ENCODE data around the gene PTP4A2. TPM values are rescaled to one million over a fixed set of nuclear protein-coding genes. Genes with fewer than 3 reads are reported as not detected.

Gene PTP4A2
- total RNA-seq, 2 donors from 2014 or later: 240 to 332 TPM

DNA sequence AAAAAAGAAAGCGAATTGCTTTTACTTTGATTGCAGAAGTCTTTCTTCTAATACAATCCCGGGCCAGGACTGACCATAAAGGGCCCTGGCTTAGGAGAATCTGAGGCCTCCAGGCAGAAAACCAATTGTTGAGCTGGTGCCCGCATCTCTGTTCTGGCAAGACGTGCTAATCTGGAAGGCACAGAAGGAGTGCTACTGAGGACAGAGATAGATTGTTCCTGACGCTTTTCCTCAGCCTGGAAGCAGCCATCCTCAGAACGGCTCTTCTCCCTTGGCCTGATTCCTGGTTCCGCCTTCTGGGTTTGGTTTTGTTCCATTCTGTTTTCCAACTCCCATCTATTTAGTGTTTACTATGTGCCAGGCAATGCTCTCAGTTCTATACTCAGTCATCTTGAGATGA, 77.6 kb downstream of the PTP4A2 start:
- no peaks in the 10 kb centered on the region for H3K36me3 ChIP-seq
- intact Hi-C loops (cut with DNase I): no loop called here
- H3K4me3 ChIP-seq: no peak overlapping the region
- DNase-seq: no peak
- H3K27ac ChIP-seq: no peak overlapping the region
- H3K9me3 ChIP-seq: no peaks in the 10 kb centered on the region
- TF ChIP-seq, protein P1, sequence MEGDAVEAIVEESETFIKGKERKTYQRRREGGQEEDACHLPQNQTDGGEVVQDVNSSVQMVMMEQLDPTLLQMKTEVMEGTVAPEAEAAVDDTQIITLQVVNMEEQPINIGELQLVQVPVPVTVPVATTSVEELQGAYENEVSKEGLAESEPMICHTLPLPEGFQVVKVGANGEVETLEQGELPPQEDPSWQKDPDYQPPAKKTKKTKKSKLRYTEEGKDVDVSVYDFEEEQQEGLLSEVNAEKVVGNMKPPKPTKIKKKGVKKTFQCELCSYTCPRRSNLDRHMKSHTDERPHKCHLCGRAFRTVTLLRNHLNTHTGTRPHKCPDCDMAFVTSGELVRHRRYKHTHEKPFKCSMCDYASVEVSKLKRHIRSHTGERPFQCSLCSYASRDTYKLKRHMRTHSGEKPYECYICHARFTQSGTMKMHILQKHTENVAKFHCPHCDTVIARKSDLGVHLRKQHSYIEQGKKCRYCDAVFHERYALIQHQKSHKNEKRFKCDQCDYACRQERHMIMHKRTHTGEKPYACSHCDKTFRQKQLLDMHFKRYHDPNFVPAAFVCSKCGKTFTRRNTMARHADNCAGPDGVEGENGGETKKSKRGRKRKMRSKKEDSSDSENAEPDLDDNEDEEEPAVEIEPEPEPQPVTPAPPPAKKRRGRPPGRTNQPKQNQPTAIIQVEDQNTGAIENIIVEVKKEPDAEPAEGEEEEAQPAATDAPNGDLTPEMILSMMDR (IDR thresholded peaks at IDR 0.05): no peak
- H3K9ac ChIP-seq (ENCODE audit: low read depth in 2 of 2, low read length in 2 of 2): no peak overlapping the region
- peaks cover 5% of the 10 kb centered on the region for H3K4me1 ChIP-seq
- no peaks in the 10 kb centered on the region for H3K27me3 ChIP-seq

DNA sequence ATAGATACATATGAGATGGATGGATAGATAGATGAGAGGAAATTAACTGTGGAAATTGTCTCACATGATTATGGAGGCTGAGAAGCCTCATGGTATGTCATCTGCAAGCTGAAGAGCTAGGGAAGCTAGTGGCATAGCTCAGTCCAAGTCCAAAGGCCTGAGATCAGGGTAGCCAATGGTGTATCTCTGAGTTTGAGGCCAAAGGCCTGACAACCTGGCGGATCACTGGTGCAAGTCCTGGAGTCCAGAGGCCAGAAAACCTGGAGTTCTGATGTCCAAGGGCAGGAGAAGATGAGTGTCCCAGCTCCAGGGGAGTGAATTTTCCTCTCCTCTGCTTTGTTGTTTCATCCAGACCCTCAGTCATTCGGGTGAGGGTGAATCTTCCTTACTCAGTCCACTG, 78.4 kb downstream of the PTP4A2 start:
- Histone ChIP-seq H3K9me3 (no peaks in the 10 kb centered on the region), H3K36me3 (no peaks in the 10 kb centered on the region), H3K9ac (ENCODE audit: low read depth in 2 of 2, low read length in 2 of 2) (no peak overlapping the region), H3K27me3 (no peaks in the 10 kb centered on the region), H3K4me3 (no peak overlapping the region), H3K4me1 (peaks cover 5% of the 10 kb centered on the region), H3K27ac (no peak overlapping the region)
- intact Hi-C loops (cut with DNase I): no loop called here
- no peak for DNase-seq
- TF ChIP-seq, protein P1 (IDR thresholded peaks at IDR 0.05): no peak

DNA sequence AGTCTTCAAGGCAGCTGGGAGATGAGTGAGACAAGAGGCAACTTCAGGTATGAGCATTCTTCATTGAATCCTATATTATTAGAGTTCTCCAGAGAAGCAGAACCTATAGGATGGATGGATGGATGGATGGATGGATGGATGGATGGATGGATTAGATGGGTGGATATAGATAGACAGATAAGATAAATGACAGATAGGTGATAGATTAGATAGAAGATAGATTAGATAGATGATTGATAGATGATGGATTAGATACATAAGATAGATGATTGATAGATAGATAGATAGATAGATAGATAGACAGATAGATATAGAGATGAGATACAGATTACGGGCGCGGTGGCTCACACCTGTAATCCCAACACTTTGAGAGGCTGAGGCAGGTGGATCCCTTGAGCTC, 79.1 kb downstream of the PTP4A2 start:
- no peak for DNase-seq
- intact Hi-C loops (cut with DNase I): no loop called here
- Histone ChIP-seq H3K27ac (no peak overlapping the region), H3K4me1 (peaks cover 5% of the 10 kb centered on the region), H3K9me3 (no peaks in the 10 kb centered on the region), H3K4me3 (no peak overlapping the region), H3K9ac (ENCODE audit: low read depth in 2 of 2, low read length in 2 of 2) (no peak overlapping the region), H3K36me3 (no peaks in the 10 kb centered on the region), H3K27me3 (no peaks in the 10 kb centered on the region)
- TF ChIP-seq, protein P1 (IDR thresholded peaks at IDR 0.05): no peak

DNA sequence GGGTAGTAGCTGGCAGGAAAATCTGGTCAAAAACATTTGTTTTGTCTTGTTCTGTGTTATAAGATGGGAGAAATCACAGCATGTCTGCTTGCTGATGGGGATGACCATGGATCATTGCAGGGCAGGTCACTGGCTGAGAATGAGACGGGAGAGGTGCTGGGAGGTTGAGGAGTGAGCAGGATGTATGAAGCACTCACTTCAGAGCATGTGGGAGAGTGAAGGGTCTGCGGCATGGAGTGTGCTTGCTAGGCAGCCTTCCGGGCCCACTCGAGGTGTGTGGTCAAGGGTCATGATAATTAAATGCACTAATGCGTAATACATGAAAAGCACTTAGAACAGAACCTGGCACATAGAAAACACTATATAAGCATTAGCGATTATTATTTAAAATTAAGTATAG, 80.3 kb downstream of the PTP4A2 start:
- TF ChIP-seq, protein P1 (IDR thresholded peaks at IDR 0.05): no peak

More for the DNA sequence above, 80.3 kb downstream of the PTP4A2 start:
- H3K9ac ChIP-seq (ENCODE audit: low read depth in 2 of 2, low read length in 2 of 2): no peak overlapping the region
- H3K9me3 ChIP-seq: no peaks in the 10 kb centered on the region
- H3K27me3 ChIP-seq: no peaks in the 10 kb centered on the region
- peaks cover 5% of the 10 kb centered on the region for H3K4me1 ChIP-seq
- intact Hi-C loops (cut with DNase I): no loop called here
- H3K27ac ChIP-seq: no peak overlapping the region
- H3K36me3 ChIP-seq: no peaks in the 10 kb centered on the region
- no peak for DNase-seq
- H3K4me3 ChIP-seq: no peak overlapping the region

Other genes starting within 250 kb of the PTP4A2 start
- 10 to 100 TPM in 1 of 2 donors, 1 to 10 TPM in 1; 9.0 to 15.4 TPM for gene COL16A1, start 234.4 kb downstream of the PTP4A2 start, total RNA-seq
- gene ADGRB2, start 174.0 kb downstream of the PTP4A2 start, total RNA-seq: 1 to 10 TPM in 1 of 2 donors, under 1 TPM in 1; 0.59 to 1.6 TPM
- gene SPOCD1, start 122.3 kb downstream of the PTP4A2 start, total RNA-seq: under 1 TPM; 0.45 to 0.59 TPM
- 100 to 1,000 TPM; 105 to 147 TPM for gene KHDRBS1, start 75.5 kb upstream of the PTP4A2 start, total RNA-seq
- gene TMEM39B, start 134.6 kb upstream of the PTP4A2 start, total RNA-seq: 10 to 100 TPM; 12.3 to 18.2 TPM
- gene KPNA6, start 169.7 kb upstream of the PTP4A2 start, total RNA-seq: 10 to 100 TPM; 56.7 to 66.9 TPM
- 10 to 100 TPM; 32.5 to 47.7 TPM for gene TXLNA, start 241.3 kb upstream of the PTP4A2 start, total RNA-seq

All from colonic mucosa (tissue), 4 donors.